HepG2 (cell line): ENCODE data around the gene LAX1. TPM values are rescaled to one million over a fixed set of nuclear protein-coding genes. Genes with fewer than 3 reads are reported as not detected.

Experiments
- DMTF1 ChIP-seq: sonication (generic); formaldehyde crosslinking; IDR thresholded peaks from 2 replicates; pipeline ENCODE4 v1.4.0; 2020; ENCODE audit warnings: mild to moderate bottlenecking, missing genetic modification reagents
- EHMT2 ChIP-seq: fragments of 200-600 bp; sonication (generic); IDR thresholded peaks from 2 replicates; pipeline ENCODE4 v1.7.0; 2017; ENCODE audit warnings: antibody characterized with exemption, low read depth, low read length, borderline replicate concordance
- FOXC1 ChIP-seq: sonication (generic); formaldehyde crosslinking; IDR thresholded peaks from 2 replicates; pipeline ENCODE4 v1.8.0; 2022; ENCODE audit warnings: mild to moderate bottlenecking, missing genetic modification reagents, borderline replicate concordance
- JARID2 ChIP-seq: sonication (generic); formaldehyde crosslinking; IDR thresholded peaks from 2 replicates; pipeline ENCODE4 v1.8.1; 2023; ENCODE audit warnings: missing genetic modification reagents, inconsistent platforms; ENCODE audit not compliant: insufficient replicate concordance
- MATR3 ChIP-seq: sonication (generic); formaldehyde crosslinking; IDR thresholded peaks from 2 replicates; pipeline ENCODE4 v1.4.0; 2020; ENCODE audit warnings: missing genetic modification reagents
- MTA1 ChIP-seq: sonication (generic); formaldehyde crosslinking; IDR thresholded peaks from 2 replicates; pipeline ENCODE4 v1.4.0; 2020; ENCODE audit warnings: missing genetic modification reagents, mild to moderate bottlenecking, borderline replicate concordance
- RBM22 ChIP-seq: fragments of 200-400 bp; formaldehyde crosslinking; optimal IDR thresholded peaks from 2 replicates; pipeline ENCODE3; 2017; ENCODE audit warnings: mild to moderate bottlenecking, low read length, moderate library complexity
- SAFB2 ChIP-seq: sonication (generic); formaldehyde crosslinking; IDR thresholded peaks from 2 replicates; pipeline ENCODE4 v1.5.1; 2020; ENCODE audit warnings: missing genetic modification reagents, low read depth, mild to moderate bottlenecking, borderline replicate concordance
- SRY ChIP-seq: sonication (generic); formaldehyde crosslinking; IDR thresholded peaks from 2 replicates; pipeline ENCODE4 v1.8.0; 2022; ENCODE audit warnings: mild to moderate bottlenecking, missing genetic modification reagents
- ZNF101 ChIP-seq: sonication (generic); formaldehyde crosslinking; IDR thresholded peaks from 2 replicates; pipeline ENCODE4 v1.4.0; 2020; ENCODE audit warnings: mild to moderate bottlenecking, low read depth, missing genetic modification reagents, borderline replicate concordance
- ZNF17 ChIP-seq: sonication (generic); formaldehyde crosslinking; IDR thresholded peaks from 2 replicates; pipeline ENCODE4 v1.5.0; 2020; ENCODE audit warnings: mild to moderate bottlenecking, missing genetic modification reagents
- ZNF234 ChIP-seq: sonication (generic); formaldehyde crosslinking; conservative IDR thresholded peaks from 2 replicates; pipeline ENCODE4 v1.5.1; 2020; ENCODE audit warnings: mild to moderate bottlenecking, missing genetic modification reagents
- ZNF282 ChIP-seq: fragments of 450-650 bp; IDR thresholded peaks from 2 replicates; pipeline ENCODE4 v1.6.1; 2018; ENCODE audit not compliant: partially characterized antibody
- ZNF737 ChIP-seq: sonication (generic); formaldehyde crosslinking; IDR thresholded peaks from 2 replicates; pipeline ENCODE4 v1.5.0; 2020; ENCODE audit warnings: missing genetic modification reagents, mild to moderate bottlenecking, borderline replicate concordance
- ZNF773 ChIP-seq: sonication (generic); formaldehyde crosslinking; IDR thresholded peaks from 2 replicates; pipeline ENCODE4 v1.4.0; 2020; ENCODE audit warnings: missing genetic modification reagents, borderline replicate concordance
- polyA plus RNA-seq, 8 experiments: library from polyadenylated mRNA; depleted of rRNA in 3 of 8; stranded (reverse) in 7 of 8; unstranded in 1 of 8; fragments of >200 nt; fragmentation: Illumina TruSeq in 4 of 8; extraction: Trizol in 4 of 8; gene quantifications; 2 replicates each; pipeline versions ENCODE4 v1.2.1 to v1.2.3, GENCODE V29; 2011 to 2016; ENCODE audit warnings: low read depth in 4 of 8, missing spikeins in 1 of 8, mixed read lengths in 1 of 8; ENCODE audit not compliant: insufficient read depth in 1 of 8
- total RNA-seq, 5 experiments: library from RNA; depleted of rRNA; stranded (reverse); fragments of >200 nt; fragmentation: Illumina TruSeq; extraction: Trizol; gene quantifications; 2 replicates each; pipeline ENCODE4 v1.2.3, GENCODE V29; 2016; ENCODE audit warnings: low read depth in 1 of 5
- TF ChIP-seq, protein P1 (sequence below), 2 experiments: sonication (generic) in 1 of 2; formaldehyde crosslinking in 1 of 2; IDR thresholded peaks; 2 replicates each; pipeline versions ENCODE4 v1.6.1 to v1.9.0; 2014 to 2022; ENCODE audit warnings: antibody characterized with exemption in 1 of 2, borderline replicate concordance in 1 of 2, inconsistent platforms in 1 of 2, low read depth in 1 of 2, missing genetic modification reagents in 1 of 2
- TF ChIP-seq, protein P2 (sequence below): sonication (generic); formaldehyde crosslinking; IDR thresholded peaks from 2 replicates; pipeline ENCODE4 v1.4.0; 2020; ENCODE audit warnings: missing genetic modification reagents, borderline replicate concordance

LAX1 gene
- total and polyA plus RNA-seq, 2 of the 13 experiments (the other 11 are each of a cell fraction or from before 2014, with no cell fraction given), result not detected

DNA sequence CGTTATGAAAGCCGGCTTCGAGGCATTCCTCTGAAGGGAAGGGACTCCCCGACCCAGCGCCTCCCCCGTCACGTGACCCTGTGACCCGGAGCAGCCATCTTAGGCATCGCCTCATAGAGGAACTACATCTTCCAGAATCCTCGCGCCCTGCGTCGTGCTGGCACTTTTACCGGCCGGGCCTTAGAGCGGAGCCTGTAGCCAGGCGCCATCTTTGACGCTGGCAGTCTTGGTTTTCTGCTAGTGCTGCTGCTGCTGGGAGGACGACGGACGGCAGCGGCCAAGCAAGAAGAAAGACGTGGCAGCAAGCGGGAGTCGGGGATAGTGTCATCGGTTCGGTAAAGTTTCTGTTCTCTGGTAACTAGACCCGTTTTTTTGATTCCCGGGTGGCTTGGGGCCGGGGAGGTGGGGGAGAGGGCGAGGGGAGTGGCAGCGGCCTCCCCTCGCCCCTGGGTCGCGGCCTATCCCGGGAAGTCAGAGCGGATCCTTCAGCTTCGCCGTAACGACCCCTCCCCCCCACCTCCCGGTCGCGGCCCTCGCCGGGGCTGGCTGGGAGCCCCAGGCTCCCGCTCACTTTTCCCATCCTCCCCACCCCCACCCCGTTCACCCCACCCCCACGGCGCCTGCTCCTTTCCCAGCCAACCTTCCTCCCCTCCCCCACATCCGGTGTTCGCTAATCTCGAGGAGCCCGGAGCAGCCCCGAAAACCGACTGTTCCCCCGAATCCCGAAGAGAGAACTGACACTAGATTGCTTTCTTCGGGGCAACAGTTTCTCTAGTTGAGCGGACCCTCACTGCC is 30.7 kb downstream of the LAX1 start, which contains the start of the genes ZBED6 and ZC3H11A (continued):
- TF ChIP-seq, protein P1, sequence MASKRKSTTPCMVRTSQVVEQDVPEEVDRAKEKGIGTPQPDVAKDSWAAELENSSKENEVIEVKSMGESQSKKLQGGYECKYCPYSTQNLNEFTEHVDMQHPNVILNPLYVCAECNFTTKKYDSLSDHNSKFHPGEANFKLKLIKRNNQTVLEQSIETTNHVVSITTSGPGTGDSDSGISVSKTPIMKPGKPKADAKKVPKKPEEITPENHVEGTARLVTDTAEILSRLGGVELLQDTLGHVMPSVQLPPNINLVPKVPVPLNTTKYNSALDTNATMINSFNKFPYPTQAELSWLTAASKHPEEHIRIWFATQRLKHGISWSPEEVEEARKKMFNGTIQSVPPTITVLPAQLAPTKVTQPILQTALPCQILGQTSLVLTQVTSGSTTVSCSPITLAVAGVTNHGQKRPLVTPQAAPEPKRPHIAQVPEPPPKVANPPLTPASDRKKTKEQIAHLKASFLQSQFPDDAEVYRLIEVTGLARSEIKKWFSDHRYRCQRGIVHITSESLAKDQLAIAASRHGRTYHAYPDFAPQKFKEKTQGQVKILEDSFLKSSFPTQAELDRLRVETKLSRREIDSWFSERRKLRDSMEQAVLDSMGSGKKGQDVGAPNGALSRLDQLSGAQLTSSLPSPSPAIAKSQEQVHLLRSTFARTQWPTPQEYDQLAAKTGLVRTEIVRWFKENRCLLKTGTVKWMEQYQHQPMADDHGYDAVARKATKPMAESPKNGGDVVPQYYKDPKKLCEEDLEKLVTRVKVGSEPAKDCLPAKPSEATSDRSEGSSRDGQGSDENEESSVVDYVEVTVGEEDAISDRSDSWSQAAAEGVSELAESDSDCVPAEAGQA (IDR thresholded peaks at IDR 0.05; ENCODE audit: low read depth), result peak; percentile 94
- TF ChIP-seq, protein P1 (CRISPR knock-in tag; IDR thresholded peaks at IDR 0.05; ENCODE audit: borderline replicate concordance), result peak; percentile 48; the same call in 1 of the 2 replicates
- TF ChIP-seq ZNF737 (no peak), EHMT2 (no peak), ZNF17 (CRISPR knock-in tag) (no peak), ZNF282 (no peak), SRY (no peak), MTA1 (CRISPR knock-in tag) (0 out of 2 replicates have a peak, but pooled peaks have one; percentile 36), MATR3 (CRISPR knock-in tag) (no peak), DMTF1 (CRISPR knock-in tag) (no peak), ZNF234 (CRISPR knock-in tag) (no peak; the same call in 1 of the 2 replicates), ZNF101 (CRISPR knock-in tag) (no peak), FOXC1 (CRISPR knock-in tag) (no peak; the same call in 1 of the 2 replicates), ZNF773 (no peak; the same call in 1 of the 2 replicates), SAFB2 (CRISPR knock-in tag) (no peak), JARID2 (CRISPR knock-in tag) (no peak), RBM22 (no peak)
- TF ChIP-seq, protein P2, sequence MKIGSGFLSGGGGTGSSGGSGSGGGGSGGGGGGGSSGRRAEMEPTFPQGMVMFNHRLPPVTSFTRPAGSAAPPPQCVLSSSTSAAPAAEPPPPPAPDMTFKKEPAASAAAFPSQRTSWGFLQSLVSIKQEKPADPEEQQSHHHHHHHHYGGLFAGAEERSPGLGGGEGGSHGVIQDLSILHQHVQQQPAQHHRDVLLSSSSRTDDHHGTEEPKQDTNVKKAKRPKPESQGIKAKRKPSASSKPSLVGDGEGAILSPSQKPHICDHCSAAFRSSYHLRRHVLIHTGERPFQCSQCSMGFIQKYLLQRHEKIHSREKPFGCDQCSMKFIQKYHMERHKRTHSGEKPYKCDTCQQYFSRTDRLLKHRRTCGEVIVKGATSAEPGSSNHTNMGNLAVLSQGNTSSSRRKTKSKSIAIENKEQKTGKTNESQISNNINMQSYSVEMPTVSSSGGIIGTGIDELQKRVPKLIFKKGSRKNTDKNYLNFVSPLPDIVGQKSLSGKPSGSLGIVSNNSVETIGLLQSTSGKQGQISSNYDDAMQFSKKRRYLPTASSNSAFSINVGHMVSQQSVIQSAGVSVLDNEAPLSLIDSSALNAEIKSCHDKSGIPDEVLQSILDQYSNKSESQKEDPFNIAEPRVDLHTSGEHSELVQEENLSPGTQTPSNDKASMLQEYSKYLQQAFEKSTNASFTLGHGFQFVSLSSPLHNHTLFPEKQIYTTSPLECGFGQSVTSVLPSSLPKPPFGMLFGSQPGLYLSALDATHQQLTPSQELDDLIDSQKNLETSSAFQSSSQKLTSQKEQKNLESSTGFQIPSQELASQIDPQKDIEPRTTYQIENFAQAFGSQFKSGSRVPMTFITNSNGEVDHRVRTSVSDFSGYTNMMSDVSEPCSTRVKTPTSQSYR (CRISPR knock-in tag), result peak; percentile 74
